H9 (cell line): Measurements from ENCODE around the gene MARCHF9. TPM values are rescaled to one million over a fixed set of nuclear protein-coding genes. Genes with fewer than 3 reads are reported as not detected.

ENCODE experiments used
- DNase-seq: peaks from one replicate; pipeline ENCODE4 v3.0.0-alpha.2; 2017
- H2AFZ ChIP-seq: one replicate; pipeline ENCODE4 v1.6.1; 2013; ENCODE audit warnings: mild to moderate bottlenecking, low read length, control low read depth, moderate library complexity
- H2AK5ac ChIP-seq: 2 replicates; pipeline ENCODE4 v1.6.1; 2013; ENCODE audit warnings: low read length, control low read depth, mixed read lengths; ENCODE audit not compliant: insufficient read length
- H2BK120ac ChIP-seq: one replicate; pipeline ENCODE4 v1.6.1; 2013; ENCODE audit warnings: low read depth, mild to moderate bottlenecking, low read length, control low read depth, inconsistent platforms; ENCODE audit not compliant: poor library complexity, severe bottlenecking
- H2BK12ac ChIP-seq: 2 replicates; pipeline ENCODE4 v1.6.1; 2013; ENCODE audit warnings: low read length, control low read depth, mixed read lengths, low read depth; ENCODE audit not compliant: insufficient read length
- H2BK15ac ChIP-seq: 2 replicates; pipeline ENCODE4 v1.6.1; 2013; ENCODE audit warnings: low read depth, low read length, control low read depth
- H2BK20ac ChIP-seq: one replicate; pipeline ENCODE4 v1.6.1; 2013; ENCODE audit warnings: low read depth, mild to moderate bottlenecking, low read length, control low read depth, inconsistent platforms; ENCODE audit not compliant: poor library complexity, severe bottlenecking
- H2BK5ac ChIP-seq: 2 replicates; pipeline ENCODE4 v1.6.1; 2013; ENCODE audit warnings: low read length, control low read depth, mixed read lengths; ENCODE audit not compliant: insufficient read length
- H3K14ac ChIP-seq: 2 replicates; pipeline ENCODE4 v1.6.1; 2013; ENCODE audit warnings: low read length, control low read depth; ENCODE audit not compliant: insufficient read depth
- H3K18ac ChIP-seq: 2 replicates; pipeline ENCODE4 v1.6.1; 2013; ENCODE audit warnings: low read depth, mild to moderate bottlenecking, mixed read lengths, low read length, control low read depth; ENCODE audit not compliant: insufficient read length
- H3K23ac ChIP-seq: 2 replicates; pipeline ENCODE4 v1.6.1; 2013; ENCODE audit warnings: low read length, control low read depth, mixed read lengths, low read depth; ENCODE audit not compliant: insufficient read length
- H3K23me2 ChIP-seq: 2 replicates; pipeline ENCODE4 v1.6.1; 2013; ENCODE audit warnings: low read depth, mild to moderate bottlenecking, mixed read lengths, low read length, control low read depth; ENCODE audit not compliant: insufficient read length, poor library complexity, severe bottlenecking
- H3K27ac ChIP-seq: 2 replicates; pipeline ENCODE4 v1.5.1; 2013; ENCODE audit warnings: low read length, control low read depth, mixed read lengths, low read depth; ENCODE audit not compliant: insufficient read length
- H3K27me3 ChIP-seq: 2 replicates; pipeline ENCODE4 v1.6.1; 2013; ENCODE audit warnings: low read length, control low read depth, inconsistent platforms; ENCODE audit not compliant: insufficient read depth
- H3K4ac ChIP-seq: 2 replicates; pipeline ENCODE4 v1.6.1; 2013; ENCODE audit warnings: low read depth, mild to moderate bottlenecking, control low read depth, inconsistent platforms, low read length, moderate library complexity
- H3K4me1 ChIP-seq: 2 replicates; pipeline ENCODE4 v1.6.1; 2013; ENCODE audit warnings: low read length, control low read depth, inconsistent platforms; ENCODE audit not compliant: insufficient read depth
- H3K4me2 ChIP-seq: 2 replicates; pipeline ENCODE4 v1.6.1; 2013; ENCODE audit warnings: low read length, control low read depth, mixed read lengths; ENCODE audit not compliant: insufficient read length, insufficient read depth
- H3K56ac ChIP-seq: 2 replicates; pipeline ENCODE4 v1.6.1; 2013; ENCODE audit warnings: low read depth, mild to moderate bottlenecking, mixed read lengths, low read length, control low read depth; ENCODE audit not compliant: insufficient read length
- H3K79me1 ChIP-seq: 2 replicates; pipeline ENCODE4 v1.6.1; 2013; ENCODE audit warnings: low read depth, mild to moderate bottlenecking, moderate library complexity, low read length, control low read depth, inconsistent platforms; ENCODE audit not compliant: insufficient read depth, poor library complexity, severe bottlenecking
- H3K79me2 ChIP-seq: 2 replicates; pipeline ENCODE4 v1.6.1; 2013; ENCODE audit warnings: low read length, control low read depth, inconsistent platforms; ENCODE audit not compliant: insufficient read depth
- H3K9ac ChIP-seq: 2 replicates; pipeline ENCODE4 v1.6.1; 2013; ENCODE audit warnings: low read length, control low read depth, mixed read lengths; ENCODE audit not compliant: insufficient read length; ENCODE audit errors: extremely low read depth
- H3K9me3 ChIP-seq: one replicate; pipeline ENCODE4 v1.6.1; 2013; ENCODE audit warnings: low read depth, low read length, inconsistent platforms; ENCODE audit not compliant: control insufficient read depth
- H3T11ph ChIP-seq: one replicate; pipeline ENCODE4 v1.6.1; 2013; ENCODE audit warnings: mild to moderate bottlenecking, low read length, control low read depth, inconsistent platforms
- H4K20me1 ChIP-seq: one replicate; pipeline ENCODE4 v1.6.1; 2013; ENCODE audit not compliant: control insufficient read depth, insufficient read length, insufficient read depth
- H4K5ac ChIP-seq: 2 replicates; pipeline ENCODE4 v1.6.1; 2013; ENCODE audit warnings: low read depth, mild to moderate bottlenecking, mixed read lengths, low read length, control low read depth; ENCODE audit not compliant: insufficient read length
- H4K8ac ChIP-seq: replicated peaks from 2 replicates; pipeline ENCODE4 v1.6.1; 2013; ENCODE audit warnings: low read length, control low read depth, mixed read lengths, low read depth; ENCODE audit not compliant: insufficient read length
- H4K91ac ChIP-seq: 2 replicates; pipeline ENCODE4 v1.6.1; 2013; ENCODE audit warnings: low read depth, mild to moderate bottlenecking, moderate library complexity, mixed read lengths, low read length, control low read depth; ENCODE audit not compliant: insufficient read length
- H3K27ac Mint-ChIP-seq, 3 experiments: 2 replicates in 2 of 3; 3 replicates in 1 of 3; pipeline ENCODE4 v1.8.0; 2020 to 2021; ENCODE audit warnings: mixed read lengths in 3 of 3, mild to moderate bottlenecking in 1 of 3, moderate library complexity in 1 of 3
- H3K27me3 Mint-ChIP-seq: 2 replicates; pipeline ENCODE4 v1.8.0; 2021; ENCODE audit warnings: low read depth, mild to moderate bottlenecking, moderate library complexity, mixed read lengths
- H3K36me3 Mint-ChIP-seq, 3 experiments: 2 replicates in 2 of 3; 3 replicates in 1 of 3; pipeline ENCODE4 v1.8.0; 2020 to 2021; ENCODE audit warnings: low read depth in 3 of 3, mixed read lengths in 3 of 3; ENCODE audit not compliant: insufficient read depth in 1 of 3
- H3K4me1 Mint-ChIP-seq, 2 experiments: 2 replicates each; pipeline ENCODE4 v1.8.0; 2020; ENCODE audit warnings: mixed read lengths in 2 of 2
- H3K4me3 Mint-ChIP-seq, 2 experiments: 2 replicates in 1 of 2; 3 replicates in 1 of 2; pipeline ENCODE4 v1.8.0; 2020 to 2021; ENCODE audit warnings: mild to moderate bottlenecking in 2 of 2, mixed read lengths in 2 of 2, moderate library complexity in 1 of 2
- H3K9me3 Mint-ChIP-seq, 2 experiments: 2 replicates in 1 of 2; 3 replicates in 1 of 2; pipeline ENCODE4 v1.8.0; 2020; ENCODE audit warnings: mild to moderate bottlenecking in 2 of 2, mixed read lengths in 2 of 2, moderate library complexity in 1 of 2
- CTCF ChIP-seq: fragments of 200-600 bp; sonication (generic); conservative IDR thresholded peaks from 3 replicates; pipeline ENCODE4 v1.8.0; 2021; ENCODE audit warnings: antibody characterized with exemption, mild to moderate bottlenecking
- WGBS: extraction: QIAGEN DNeasy Blood & Tissue Kit; methylation state at CpG from one replicate; pipeline ENCODE4 v1.1.7; 2013; ENCODE audit warnings: missing lambda C conversion rate, low lambda C conversion rate, mixed read lengths; ENCODE audit not compliant: insufficient read length; ENCODE audit errors: extremely low coverage; 5-methylcytosine and 5-hydroxymethylcytosine counted together
- total RNA-seq: library from RNA; stranded (reverse); gene quantifications from 2 replicates; pipeline ENCODE4 v1.2.1, GENCODE V29; 2021

The MARCHF9 gene
- total RNA-seq, 1 experiment from 2014 or later: 20.5 TPM

- Histone ChIP-seq H3K4ac (no peak overlapping the region), H3K23ac (no peak overlapping the region), H3K23me2 (no peaks in the 10 kb centered on the region), H2AK5ac (no peak overlapping the region), H2BK12ac (no peak overlapping the region), H4K91ac (no peak overlapping the region), H2BK120ac (no peak overlapping the region), H3K79me1 (no peaks in the 10 kb centered on the region), H2BK15ac (no peak overlapping the region), H3K27ac (no peak overlapping the region), H4K8ac (no peak overlapping the region), H3K4me1 (no peaks in the 10 kb centered on the region), H3T11ph (no peak overlapping the region), H2BK5ac (no peak overlapping the region), H3K4me2 (no peak overlapping the region), H3K14ac (no peak overlapping the region), H4K20me1 (no peaks in the 10 kb centered on the region), H3K9ac (no peak overlapping the region), H3K56ac (no peak overlapping the region), H4K5ac (no peak overlapping the region), H3K27me3 (no peaks in the 10 kb centered on the region), H3K18ac (no peak overlapping the region), H3K9me3 (no peaks in the 10 kb centered on the region), H3K79me2 (no peaks in the 10 kb centered on the region), H2AFZ (no peak overlapping the region), H2BK20ac (no peak overlapping the region)
- no peaks in the 10 kb centered on the region for H3K4me1 Mint-ChIP-seq
- no peak for DNase-seq
- H3K27ac Mint-ChIP-seq: no peak overlapping the region
- TF ChIP-seq CTCF: no peak
- no CpG with 5 or more reads among the region's 6 CpGs for WGBS
- H3K4me3 Mint-ChIP-seq: no peak overlapping the region
- H3K36me3 Mint-ChIP-seq: peaks cover 24 to 62% (median 52%) of the 10 kb centered on the region in 3 experiments
- H3K27me3 Mint-ChIP-seq: no peaks in the 10 kb centered on the region
- H3K9me3 Mint-ChIP-seq: no peaks in the 10 kb centered on the region
Measured at GRCh38 chr12:57795354-57795753, 40.5 kb downstream of the MARCHF9 start.
